Panc1 (cell line): ENCODE measurements around the gene CCDC157. TPM values are rescaled to one million over a fixed set of nuclear protein-coding genes. Genes with fewer than 3 reads are reported as not detected.

Experiments
- ATAC-seq: fragments of 200-7000 bp; cut with Tn5 transposase; 2 replicates; pipeline ENCODE4 v1.9.1; 2020; ENCODE audit warnings: mild to moderate bottlenecking, moderate library complexity
- BruUV-seq: library from RNA; stranded (reverse); fragments of 400-500 nt; replicated peaks from 2 replicates; lab custom pipeline; 2021; lab: Mats Ljungman, UMichigan
- CTCF ChIA-PET: fragments of 300-600 bp; sonication (Branson Sonifier 250); formaldehyde crosslinking; loops from one replicate; lab custom pipeline; 2022; ENCODE audit warnings: antibody characterized with exemption; lab: Charles Lee
- POLR2A ChIA-PET: fragments of 300-600 bp; sonication (Branson Sonifier 250); formaldehyde crosslinking; loops from one replicate; lab custom pipeline; 2022; ENCODE audit warnings: antibody characterized with exemption; lab: Charles Lee
- DNase-seq: peaks from one replicate; pipeline ENCODE4 v3.0.0-alpha.2; 2010; ENCODE audit warnings: low read depth, low spot score
- H3K27ac ChIP-seq: 2 replicates; pipeline ENCODE4 v1.5.1; 2011; ENCODE audit warnings: mild to moderate bottlenecking, low read length, inconsistent platforms
- H3K27me3 ChIP-seq: fragments of 200-500 bp; sonication (Bioruptor generic); 2 replicates; pipeline ENCODE4 v1.6.0; 2014; ENCODE audit warnings: low read length, inconsistent platforms; ENCODE audit not compliant: control insufficient read depth, insufficient read depth
- H3K36me3 ChIP-seq: fragments of 200-500 bp; sonication (Bioruptor generic); 2 replicates; pipeline ENCODE4 v1.5.1; 2014; ENCODE audit warnings: inconsistent platforms, mild to moderate bottlenecking, low read length, moderate library complexity; ENCODE audit not compliant: control insufficient read depth, insufficient read depth
- H3K4me1 ChIP-seq: 2 replicates; pipeline ENCODE4 v1.5.1; 2011; ENCODE audit warnings: inconsistent platforms, mild to moderate bottlenecking, low read length, moderate library complexity; ENCODE audit not compliant: control insufficient read depth, insufficient read depth
- H3K4me3 ChIP-seq, 2 experiments: 2 replicates each; pipeline ENCODE4 v1.5.1; 2011 to 2012; ENCODE audit warnings: low read depth in 2 of 2, low read length in 2 of 2, mild to moderate bottlenecking in 2 of 2, inconsistent platforms in 1 of 2, moderate library complexity in 1 of 2
- H3K9me3 ChIP-seq: fragments of 200-500 bp; sonication (Bioruptor generic); 2 replicates; pipeline ENCODE4 v1.5.1; 2014; ENCODE audit warnings: low read depth, mild to moderate bottlenecking, inconsistent platforms, low read length, moderate library complexity; ENCODE audit not compliant: control insufficient read depth, insufficient read depth
- CTCF ChIP-seq: fragments of 450-650 bp; IDR thresholded peaks from 2 replicates; pipeline ENCODE4 v1.5.1; 2017; ENCODE audit warnings: mild to moderate bottlenecking
- POLR2AphosphoS5 ChIP-seq: IDR thresholded peaks from 2 replicates; pipeline ENCODE4 v1.6.1; 2012; ENCODE audit warnings: mild to moderate bottlenecking, low read depth, low read length, moderate library complexity
- REST ChIP-seq, 2 experiments: IDR thresholded peaks; 2 replicates each; pipeline ENCODE4 v1.6.1; 2011 to 2012; ENCODE audit warnings: low read depth in 2 of 2, control low read depth in 1 of 2, low read length in 1 of 2, mild to moderate bottlenecking in 1 of 2, moderate library complexity in 1 of 2; ENCODE audit not compliant: insufficient read depth in 1 of 2
- SIN3A ChIP-seq: IDR thresholded peaks from 2 replicates; pipeline ENCODE4 v1.6.1; 2012; ENCODE audit warnings: low read depth, mild to moderate bottlenecking, low read length, moderate library complexity, borderline replicate concordance; ENCODE audit not compliant: insufficient read depth
- TCF7L2 ChIP-seq: IDR thresholded peaks from 2 replicates; pipeline ENCODE4 v1.6.1; 2011; ENCODE audit warnings: mild to moderate bottlenecking, low read depth, low read length, inconsistent platforms
- in situ Hi-C: cut with HindIII; loops from 2 replicates; pipeline ENCODE4 v1.10.0; 2016; ENCODE audit warnings: low sequenced_read_pairs, low pct_unique_long_range_greater_than_20kb
- intact Hi-C: fragments of 100-400 bp; cut with micrococcal nuclease; formaldehyde crosslinking; loops from one replicate; pipeline ENCODE4 v1.10.0; 2022; ENCODE audit not compliant: unreplicated experiment
- total RNA-seq: library from RNA; stranded (reverse); gene quantifications from one replicate; pipeline ENCODE4 v1.2.1, GENCODE V29; 2021; ENCODE audit not compliant: unreplicated experiment

The CCDC157 gene
- total RNA-seq, 1 experiment from 2014 or later: 2.1 TPM

- H3K36me3 ChIP-seq: no peaks in the 10 kb centered on the region; the same call in 1 of the 2 replicates
- no peak for DNase-seq
- BruUV-seq: no TSS peak
- POLR2A ChIA-PET: no interaction called here
- in situ Hi-C loops (no loop called here), intact Hi-C loops (no loop called here)
- peak within 1 kb of the TSS; percentile 62 to 82 for H3K4me3 ChIP-seq
- H3K9me3 ChIP-seq: no peaks in the 10 kb centered on the region
- CTCF ChIA-PET: interaction anchor here (0.5 kb wide), 1 partner anchor 160 kb away, joined by 3 read pairs; no protein-coding TSS in a partner anchor
- H3K4me1 ChIP-seq: peaks cover 23% of the 10 kb centered on the region
- no peaks in the 10 kb centered on the region for H3K27me3 ChIP-seq
- no peak for TF ChIP-seq SIN3A
- no peak for TF ChIP-seq TCF7L2
- TF ChIP-seq CTCF: no peak
- no peak for TF ChIP-seq POLR2AphosphoS5
- TF ChIP-seq REST (IDR thresholded peaks at IDR 0.05; ENCODE audit: insufficient read depth in 1 of 2, low read depth in 2 of 2, low read length in 1 of 2): no peak
- ATAC-seq: peak; percentile 28
- peak within 1 kb of the TSS; percentile 88 for H3K27ac ChIP-seq
Observed at GRCh38 chr22:30425616-30426387, 69.0 kb downstream of the CCDC157 start, which contains the start of gene MTFP1. MTFP1 (plus strand) TSS chr22:30425768; CDS start chr22:30425880, 112 bp downstream.

Other genes with a start within 250 kb of the CCDC157 start
- 34.4 TPM for gene LIF, start 110.2 kb upstream of the CCDC157 start, total RNA-seq
- gene OSM, start 90.2 kb upstream of the CCDC157 start, total RNA-seq: not detected
- gene CASTOR1, start 67.5 kb upstream of the CCDC157 start, total RNA-seq: 6.7 TPM
- gene TBC1D10A, start 30.1 kb upstream of the CCDC157 start, total RNA-seq: 14.9 TPM
- 176 TPM for gene SF3A1, start 113 bp upstream of the CCDC157 start, total RNA-seq
- gene RNF215, start 30.4 kb downstream of the CCDC157 start, total RNA-seq: 35.8 TPM
- 10.7 TPM for gene SEC14L2, start 40.0 kb downstream of the CCDC157 start, total RNA-seq
- 21.5 TPM for gene MTFP1, start 68.8 kb downstream of the CCDC157 start, total RNA-seq
- not detected for gene SEC14L3, start 115.0 kb downstream of the CCDC157 start, total RNA-seq
- 2.4 TPM for gene SEC14L4, start 148.7 kb downstream of the CCDC157 start, total RNA-seq
- gene SEC14L6, start 189.7 kb downstream of the CCDC157 start, total RNA-seq: not detected
- 1.1 TPM for gene GAL3ST1, start 217.7 kb downstream of the CCDC157 start, total RNA-seq
- 111 TPM for gene PES1, start 234.9 kb downstream of the CCDC157 start, total RNA-seq